Activated naive CD8-positive, alpha-beta T cell treated with anti-CD3 and anti-CD28 coated beads for 36 hours (primary cell): ENCODE measurements around the gene CFAP410. TPM values are rescaled to one million over a fixed set of nuclear protein-coding genes. Genes with fewer than 3 reads are reported as not detected.

Experiments
- DNase-seq: peaks from one replicate; pipeline ENCODE4 v3.0.0; 2021
- H3K27ac Mint-ChIP-seq: one replicate; pipeline ENCODE4 v1.8.0; 2022; ENCODE audit warnings: mild to moderate bottlenecking, moderate library complexity, mixed read lengths
- H3K27me3 Mint-ChIP-seq: one replicate; pipeline ENCODE4 v1.8.0; 2022; ENCODE audit warnings: mild to moderate bottlenecking, mixed read lengths
- H3K36me3 Mint-ChIP-seq: one replicate; pipeline ENCODE4 v1.8.0; 2021; ENCODE audit warnings: mild to moderate bottlenecking, mixed read lengths
- H3K4me1 Mint-ChIP-seq: one replicate; pipeline ENCODE4 v1.8.0; 2021; ENCODE audit warnings: mixed read lengths
- H3K4me3 Mint-ChIP-seq: one replicate; pipeline ENCODE4 v1.8.0; 2022; ENCODE audit warnings: mild to moderate bottlenecking, moderate library complexity, mixed read lengths
- H3K9me3 Mint-ChIP-seq: one replicate; pipeline ENCODE4 v1.8.0; 2022; ENCODE audit warnings: mixed read lengths
- total RNA-seq, 2 experiments: library from RNA; stranded (reverse); gene quantifications; one replicate each; pipeline ENCODE4 v1.2.3, GENCODE V29; 2021

The CFAP410 gene
- 10 to 100 TPM; 14.0 to 14.8 TPM for total RNA-seq

GRCh38 chr21:44338971-44339910 lies at the start of gene CFAP410:
TSS of gene CFAP410 (minus strand) at chr21:44339390. CDS start at chr21:44339194, 196 bp downstream.
- Mint-ChIP-seq H3K4me3 (peak within 1 kb of the TSS; percentile 90), H3K36me3 (no peaks in the 10 kb centered on the region), H3K27ac (peak within 1 kb of the TSS; percentile 91), H3K9me3 (no peaks in the 10 kb centered on the region), H3K27me3 (no peaks in the 10 kb centered on the region), H3K4me1 (peaks cover 11% of the 10 kb centered on the region)
- DNase-seq: peak; percentile 97

- peaks cover 10% of the 10 kb centered on the region for H3K36me3 Mint-ChIP-seq
- peaks cover 25% of the 10 kb centered on the region for H3K9me3 Mint-ChIP-seq
- DNase-seq: no peak
- H3K27me3 Mint-ChIP-seq: no peaks in the 10 kb centered on the region
- no peak overlapping the region for H3K4me3 Mint-ChIP-seq
- H3K4me1 Mint-ChIP-seq: no peaks in the 10 kb centered on the region
- H3K27ac Mint-ChIP-seq: no peak overlapping the region
Observed at GRCh38 chr21:44384968-44385367, 45.8 kb upstream of the CFAP410 start.

GRCh38 chr21:44383216-44383615 lies 44.0 kb upstream of the CFAP410 start:
- no peak for DNase-seq
- no peak overlapping the region for H3K4me3 Mint-ChIP-seq
- H3K36me3 Mint-ChIP-seq: peaks cover 10% of the 10 kb centered on the region
- H3K4me1 Mint-ChIP-seq: no peaks in the 10 kb centered on the region
- H3K27me3 Mint-ChIP-seq: no peaks in the 10 kb centered on the region
- H3K27ac Mint-ChIP-seq: no peak overlapping the region
- peaks cover 25% of the 10 kb centered on the region for H3K9me3 Mint-ChIP-seq

- H3K27me3 Mint-ChIP-seq: no peaks in the 10 kb centered on the region
- H3K4me3 Mint-ChIP-seq: no peak overlapping the region
- H3K9me3 Mint-ChIP-seq: peaks cover 25% of the 10 kb centered on the region
- H3K4me1 Mint-ChIP-seq: no peaks in the 10 kb centered on the region
- H3K36me3 Mint-ChIP-seq: peaks cover 12% of the 10 kb centered on the region
- no peak for DNase-seq
- no peak overlapping the region for H3K27ac Mint-ChIP-seq
Observed at GRCh38 chr21:44382536-44382935, 43.3 kb upstream of the CFAP410 start.

DNA sequence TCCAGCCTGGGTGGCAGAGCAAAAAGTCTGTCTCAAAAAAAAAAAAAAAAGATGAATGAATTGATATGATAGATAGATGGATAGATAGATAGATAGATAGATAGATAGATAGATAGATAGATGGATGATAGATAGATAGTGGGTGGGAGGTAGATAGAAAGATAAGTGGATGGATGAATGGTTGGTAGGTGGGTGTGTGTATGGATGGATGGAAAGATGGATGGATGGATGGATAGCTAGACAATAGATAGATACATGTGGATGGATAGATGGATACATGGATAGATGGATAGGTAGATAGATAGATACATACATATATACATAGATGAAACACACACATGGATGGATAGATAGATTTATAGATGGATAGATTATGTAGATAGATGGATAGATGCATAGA lies 42.7 kb upstream of the CFAP410 start:
- Mint-ChIP-seq H3K36me3 (peaks cover 12% of the 10 kb centered on the region), H3K4me3 (no peak overlapping the region), H3K27me3 (no peaks in the 10 kb centered on the region), H3K27ac (no peak overlapping the region), H3K4me1 (no peaks in the 10 kb centered on the region), H3K9me3 (peaks cover 25% of the 10 kb centered on the region)
- no peak for DNase-seq

DNA sequence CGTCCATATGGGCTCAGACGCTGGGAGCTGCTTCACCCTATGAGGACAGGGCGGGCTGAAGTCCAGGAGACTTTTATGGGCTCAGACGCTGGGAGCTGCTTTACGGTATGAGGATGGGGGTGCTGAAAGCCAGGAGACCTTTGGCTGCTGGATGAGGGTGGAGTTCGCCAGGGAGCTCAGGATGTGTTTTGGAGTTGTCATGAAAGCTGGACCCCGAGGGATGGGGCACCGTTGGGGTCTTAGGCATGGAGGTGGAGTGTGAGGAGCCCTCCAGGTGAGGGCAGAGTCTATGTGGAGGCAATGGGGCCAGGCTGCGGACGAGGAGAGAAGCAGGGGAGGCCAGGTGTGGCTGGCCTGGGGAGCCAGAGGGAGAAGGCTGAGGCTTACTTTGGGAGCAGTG lies 41.7 kb upstream of the CFAP410 start:
- H3K9me3 Mint-ChIP-seq: peaks cover 21% of the 10 kb centered on the region
- no peak for DNase-seq
- H3K27me3 Mint-ChIP-seq: no peaks in the 10 kb centered on the region
- peaks cover 12% of the 10 kb centered on the region for H3K36me3 Mint-ChIP-seq
- H3K27ac Mint-ChIP-seq: no peak overlapping the region
- no peaks in the 10 kb centered on the region for H3K4me1 Mint-ChIP-seq
- H3K4me3 Mint-ChIP-seq: no peak overlapping the region

GRCh38 chr21:44379991-44380865 lies 41.0 kb upstream of the CFAP410 start:
- no peak overlapping the region for H3K4me3 Mint-ChIP-seq

GRCh38 chr21:44379515-44379848 lies 40.3 kb upstream of the CFAP410 start:
- H3K4me3 Mint-ChIP-seq: no peak overlapping the region
- H3K36me3 Mint-ChIP-seq: peaks cover 17% of the 10 kb centered on the region
- H3K27ac Mint-ChIP-seq: no peak overlapping the region
- H3K27me3 Mint-ChIP-seq: no peaks in the 10 kb centered on the region
- peaks cover 14% of the 10 kb centered on the region for H3K9me3 Mint-ChIP-seq
- peaks cover 13% of the 10 kb centered on the region for H3K4me1 Mint-ChIP-seq
- no peak for DNase-seq

More at GRCh38 chr21:44379991-44380865, 41.0 kb upstream of the CFAP410 start:
- no peaks in the 10 kb centered on the region for H3K27me3 Mint-ChIP-seq
- H3K36me3 Mint-ChIP-seq: peaks cover 12% of the 10 kb centered on the region
- DNase-seq: no peak
- peaks cover 6% of the 10 kb centered on the region for H3K4me1 Mint-ChIP-seq
- H3K9me3 Mint-ChIP-seq: peaks cover 17% of the 10 kb centered on the region
- H3K27ac Mint-ChIP-seq: no peak overlapping the region

GRCh38 chr21:44378646-44379514 lies 39.7 kb upstream of the CFAP410 start:
- Mint-ChIP-seq H3K4me3 (no peak overlapping the region), H3K36me3 (peaks cover 17% of the 10 kb centered on the region), H3K9me3 (peaks cover 11% of the 10 kb centered on the region), H3K4me1 (peaks cover 15% of the 10 kb centered on the region), H3K27me3 (no peaks in the 10 kb centered on the region), H3K27ac (no peak overlapping the region)
- DNase-seq: no peak

DNA sequence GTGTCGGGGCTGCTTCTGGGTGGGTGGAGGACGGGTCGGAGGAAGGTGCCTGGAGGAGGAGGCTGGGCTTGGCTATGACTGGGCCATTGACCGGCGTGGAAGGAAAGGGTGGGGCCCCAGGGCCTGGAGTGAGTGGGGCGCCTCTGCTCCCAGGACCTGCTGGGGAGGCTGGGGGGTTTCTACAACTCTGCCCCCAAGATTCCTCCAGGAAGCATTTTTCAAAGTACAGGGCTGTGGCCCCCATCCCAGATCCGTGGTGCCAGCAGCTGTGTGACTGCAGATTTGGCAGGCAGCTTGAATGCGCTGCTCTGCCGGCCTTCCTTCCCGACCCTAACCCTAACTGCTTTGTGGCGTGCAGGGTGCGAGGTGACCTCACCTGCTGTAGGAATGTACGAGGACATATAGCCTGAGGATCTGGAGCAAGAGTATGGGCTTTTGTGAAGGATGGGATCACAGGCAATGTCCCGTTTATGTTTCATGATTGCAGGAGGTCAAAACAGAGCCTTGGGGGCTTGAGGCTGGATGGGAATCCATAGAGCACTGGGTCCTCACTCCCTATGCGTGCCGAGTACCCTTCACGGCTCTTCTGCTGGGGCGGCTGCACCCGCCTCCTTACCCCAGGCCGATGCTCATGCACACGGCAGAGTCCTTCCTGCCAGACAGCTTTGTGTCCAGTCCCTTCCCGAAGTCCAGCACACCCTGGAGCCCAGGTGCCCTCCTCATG lies 38.9 kb upstream of the CFAP410 start:
- no peak overlapping the region for H3K27ac Mint-ChIP-seq

DNA sequence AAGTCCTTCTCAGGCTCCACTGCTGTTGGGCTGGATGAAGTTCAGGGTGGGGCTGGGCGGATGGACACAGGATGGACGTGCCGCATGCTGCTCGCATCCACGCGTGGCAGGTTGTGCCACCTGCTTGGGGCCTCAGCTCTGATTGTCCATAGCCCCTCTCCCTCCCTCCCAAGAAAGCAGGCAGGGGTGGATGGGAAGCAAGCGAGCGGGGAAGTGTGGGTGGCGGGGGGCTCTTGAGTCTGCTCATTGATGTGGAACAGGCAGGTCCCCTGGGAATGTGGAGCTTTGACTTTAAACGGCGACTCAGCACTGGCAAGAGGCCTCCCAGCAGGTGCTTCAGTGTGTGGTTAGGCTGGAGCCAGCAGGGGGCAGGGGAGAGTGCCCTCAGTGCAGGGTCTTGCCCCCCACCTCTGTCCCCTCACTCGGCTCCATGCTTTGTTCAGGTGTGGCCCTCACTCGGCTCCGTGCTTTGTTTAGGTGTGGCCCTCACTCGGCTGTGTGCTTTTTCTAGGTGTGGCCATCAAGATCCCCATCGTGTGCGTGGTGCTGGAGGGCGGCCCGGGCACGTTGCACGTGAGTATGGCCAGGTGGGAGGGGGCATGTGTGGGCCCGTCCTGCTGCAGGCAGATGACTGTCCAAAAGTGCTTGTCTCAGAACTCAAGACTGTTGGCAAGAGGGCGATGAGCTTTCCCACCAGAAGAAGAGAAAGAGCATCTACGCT lies 38.2 kb upstream of the CFAP410 start:
- H3K4me1 Mint-ChIP-seq: peaks cover 19% of the 10 kb centered on the region
- peaks cover 14% of the 10 kb centered on the region for H3K36me3 Mint-ChIP-seq
- H3K4me3 Mint-ChIP-seq: no peak overlapping the region
- H3K27me3 Mint-ChIP-seq: no peaks in the 10 kb centered on the region
- H3K9me3 Mint-ChIP-seq: peaks cover 7% of the 10 kb centered on the region
- no peak overlapping the region for H3K27ac Mint-ChIP-seq
- DNase-seq: no peak

More for the DNA sequence above, 38.9 kb upstream of the CFAP410 start:
- Mint-ChIP-seq H3K27me3 (no peaks in the 10 kb centered on the region), H3K4me1 (peaks cover 19% of the 10 kb centered on the region), H3K36me3 (peaks cover 14% of the 10 kb centered on the region), H3K4me3 (no peak overlapping the region), H3K9me3 (peaks cover 7% of the 10 kb centered on the region)
- DNase-seq: no peak

DNA sequence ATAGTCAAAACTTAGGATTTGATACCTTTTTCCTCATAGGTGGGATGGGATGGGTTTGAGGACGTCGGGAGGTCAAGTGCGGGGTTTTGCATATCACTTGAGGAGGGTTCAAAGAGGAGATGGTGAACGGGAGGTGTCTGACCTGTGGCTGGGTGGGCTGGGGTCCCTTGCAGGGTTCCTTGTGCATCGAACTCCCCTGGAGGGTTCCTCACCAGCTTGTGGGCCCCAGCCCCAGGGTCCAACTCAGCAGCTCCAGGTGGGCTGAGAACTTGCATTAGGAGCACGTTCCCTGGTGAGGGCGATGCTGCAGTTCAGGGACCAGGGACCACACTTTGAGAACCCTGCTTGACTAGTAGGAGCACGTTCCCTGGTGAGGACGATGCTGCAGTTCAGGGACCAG lies 37.4 kb upstream of the CFAP410 start:
- no peak for DNase-seq
- peaks cover 9% of the 10 kb centered on the region for H3K36me3 Mint-ChIP-seq
- H3K4me3 Mint-ChIP-seq: no peak overlapping the region
- no peaks in the 10 kb centered on the region for H3K27me3 Mint-ChIP-seq
- H3K4me1 Mint-ChIP-seq: peaks cover 19% of the 10 kb centered on the region
- peaks cover 3% of the 10 kb centered on the region for H3K9me3 Mint-ChIP-seq
- no peak overlapping the region for H3K27ac Mint-ChIP-seq

DNA sequence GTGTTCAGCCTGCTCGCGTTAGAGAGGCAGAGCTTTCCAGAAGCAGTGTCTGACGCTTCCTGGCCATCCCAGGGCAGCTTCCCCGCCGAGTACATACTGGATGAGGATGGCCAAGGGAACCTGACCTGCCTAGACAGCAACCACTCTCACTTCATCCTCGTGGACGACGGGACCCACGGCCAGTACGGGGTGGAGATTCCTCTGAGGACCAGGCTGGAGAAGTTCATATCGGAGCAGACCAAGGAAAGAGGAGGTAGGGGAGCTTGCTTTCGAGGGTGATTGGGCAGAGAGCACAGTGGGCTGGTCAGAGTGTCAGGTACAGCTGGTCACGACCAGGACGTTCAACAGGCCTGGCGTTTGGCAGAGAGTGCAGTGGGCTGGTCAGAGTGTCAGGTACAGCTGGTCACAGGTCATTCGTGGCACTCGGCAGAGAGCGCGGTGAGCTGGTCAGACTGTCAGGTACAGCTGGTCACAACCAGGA lies 36.6 kb upstream of the CFAP410 start:
- Mint-ChIP-seq H3K27ac (no peak overlapping the region), H3K27me3 (no peaks in the 10 kb centered on the region), H3K4me1 (peaks cover 19% of the 10 kb centered on the region), H3K4me3 (no peak overlapping the region), H3K9me3 (peaks cover 5% of the 10 kb centered on the region), H3K36me3 (peaks cover 7% of the 10 kb centered on the region)
- no peak for DNase-seq
